ENCODE measurements around the gene SYCP2.
A peak's percentile ranks its signal among the peaks of the same experiment; 100 is the strongest.
"Not testable (repeated sequence)": the region's sequence is repeated elsewhere in the genome, so short reads cannot be mapped to it uniquely, and the experiment has no call there.

SYCP2 gene

DNA sequence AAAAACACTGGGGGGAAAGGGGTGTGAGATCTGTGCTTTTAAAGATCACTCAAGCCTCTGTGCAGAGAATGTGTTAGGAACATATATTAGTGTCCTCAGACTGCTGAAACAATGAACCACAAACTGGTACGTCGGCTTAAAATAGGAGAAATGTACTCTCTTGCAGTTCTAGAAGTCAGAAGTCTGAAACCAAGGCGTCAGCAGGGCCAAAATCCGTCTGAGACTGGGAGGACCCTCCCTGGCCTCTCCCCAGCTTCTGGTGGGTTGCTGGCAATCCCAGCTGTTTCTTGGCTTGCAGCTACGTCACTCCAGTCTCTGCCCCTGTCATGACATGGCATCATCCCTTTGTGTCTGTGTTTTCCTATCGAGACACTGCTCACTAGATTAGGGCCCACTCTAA lies 28.7 kb upstream of the SYCP2 start:
- no peak overlapping the region for H3K27ac ChIP-seq
- TF ChIP-seq ZFX (IDR thresholded peaks at IDR 0.05), result no peak
- TF ChIP-seq, protein P1, sequence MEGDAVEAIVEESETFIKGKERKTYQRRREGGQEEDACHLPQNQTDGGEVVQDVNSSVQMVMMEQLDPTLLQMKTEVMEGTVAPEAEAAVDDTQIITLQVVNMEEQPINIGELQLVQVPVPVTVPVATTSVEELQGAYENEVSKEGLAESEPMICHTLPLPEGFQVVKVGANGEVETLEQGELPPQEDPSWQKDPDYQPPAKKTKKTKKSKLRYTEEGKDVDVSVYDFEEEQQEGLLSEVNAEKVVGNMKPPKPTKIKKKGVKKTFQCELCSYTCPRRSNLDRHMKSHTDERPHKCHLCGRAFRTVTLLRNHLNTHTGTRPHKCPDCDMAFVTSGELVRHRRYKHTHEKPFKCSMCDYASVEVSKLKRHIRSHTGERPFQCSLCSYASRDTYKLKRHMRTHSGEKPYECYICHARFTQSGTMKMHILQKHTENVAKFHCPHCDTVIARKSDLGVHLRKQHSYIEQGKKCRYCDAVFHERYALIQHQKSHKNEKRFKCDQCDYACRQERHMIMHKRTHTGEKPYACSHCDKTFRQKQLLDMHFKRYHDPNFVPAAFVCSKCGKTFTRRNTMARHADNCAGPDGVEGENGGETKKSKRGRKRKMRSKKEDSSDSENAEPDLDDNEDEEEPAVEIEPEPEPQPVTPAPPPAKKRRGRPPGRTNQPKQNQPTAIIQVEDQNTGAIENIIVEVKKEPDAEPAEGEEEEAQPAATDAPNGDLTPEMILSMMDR (conservative IDR thresholded peaks at IDR 0.05), result no peak

DNA sequence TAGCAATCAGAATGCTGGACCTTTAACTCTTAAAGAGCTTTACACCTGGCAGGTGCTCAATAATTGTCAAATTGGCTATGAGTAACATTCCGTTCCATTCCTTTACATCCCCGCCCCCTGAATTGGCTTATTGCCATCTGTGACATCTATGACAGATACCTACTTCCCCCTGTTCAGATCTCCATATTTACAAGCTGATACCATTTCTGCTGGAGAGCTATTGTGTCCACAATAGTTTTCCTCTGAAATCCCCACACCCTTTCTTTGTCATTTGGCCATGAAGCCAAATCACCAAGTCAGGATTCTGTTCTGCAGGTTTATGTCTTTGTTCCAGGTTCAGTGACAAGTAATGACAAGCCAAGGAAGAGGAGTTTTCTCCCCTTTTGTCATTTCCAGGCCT lies 28.0 kb upstream of the SYCP2 start:
- no peak overlapping the region for H3K27ac ChIP-seq
- TF ChIP-seq, protein P1 (conservative IDR thresholded peaks at IDR 0.05), result no peak
- no peak for TF ChIP-seq ZFX (IDR thresholded peaks at IDR 0.05)

DNA sequence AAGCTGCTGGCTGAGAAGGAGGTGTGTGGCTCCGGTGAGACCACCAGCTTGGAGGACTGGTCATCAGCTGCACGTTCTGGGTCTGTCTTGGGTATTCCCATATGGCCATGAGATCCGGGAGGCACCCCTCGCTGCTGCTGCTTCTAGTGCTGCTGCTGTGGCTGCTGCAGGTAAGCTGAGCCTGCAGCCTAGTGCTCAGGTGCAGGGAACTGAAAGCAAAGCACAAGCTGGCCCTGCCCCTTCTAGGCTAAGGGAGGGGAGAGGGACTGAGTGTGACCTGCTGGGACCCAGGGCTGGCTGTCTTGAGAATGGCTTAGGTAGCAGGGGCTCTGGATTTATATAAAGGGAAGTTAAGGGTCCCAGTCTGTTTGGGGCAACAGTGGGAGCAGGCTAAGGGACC lies 25.2 kb upstream of the SYCP2 start:
- H3K27ac ChIP-seq, result peak overlapping the region; percentile 63
- no peak for TF ChIP-seq ZFX (IDR thresholded peaks at IDR 0.05)
- TF ChIP-seq, protein P1 (conservative IDR thresholded peaks at IDR 0.05), result no peak

DNA sequence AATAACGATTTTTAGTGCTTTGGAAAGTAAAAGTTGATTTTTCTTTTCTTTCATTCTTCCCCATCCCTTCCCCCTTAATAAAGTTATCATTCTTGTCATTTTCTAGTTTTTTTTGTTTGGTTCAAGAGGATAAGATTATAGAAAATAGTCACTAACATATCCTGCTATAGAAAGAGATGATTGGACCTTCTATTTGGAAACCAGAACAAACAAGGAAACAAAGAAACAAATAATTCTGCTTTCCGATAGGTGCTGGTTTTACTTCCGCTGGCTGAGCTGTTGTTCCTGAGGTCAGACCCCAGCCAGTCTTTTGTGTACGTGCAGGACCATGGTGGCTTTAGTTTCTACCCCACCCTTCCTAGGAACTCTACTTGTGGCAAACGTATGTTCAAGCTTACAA lies 24.7 kb upstream of the SYCP2 start, which contains the start of gene CDH26:
Gene CDH26, plus strand, starts transcription at position 301 of the 400 bp plus-strand sequence. CDS start 304 bp downstream, outside the sequence.
- no peak for TF ChIP-seq ZFX (IDR thresholded peaks at IDR 0.05)
- TF ChIP-seq, protein P1 (conservative IDR thresholded peaks at IDR 0.05), result no peak
- H3K27ac ChIP-seq, result peak within 1 kb of the TSS; percentile 63

DNA sequence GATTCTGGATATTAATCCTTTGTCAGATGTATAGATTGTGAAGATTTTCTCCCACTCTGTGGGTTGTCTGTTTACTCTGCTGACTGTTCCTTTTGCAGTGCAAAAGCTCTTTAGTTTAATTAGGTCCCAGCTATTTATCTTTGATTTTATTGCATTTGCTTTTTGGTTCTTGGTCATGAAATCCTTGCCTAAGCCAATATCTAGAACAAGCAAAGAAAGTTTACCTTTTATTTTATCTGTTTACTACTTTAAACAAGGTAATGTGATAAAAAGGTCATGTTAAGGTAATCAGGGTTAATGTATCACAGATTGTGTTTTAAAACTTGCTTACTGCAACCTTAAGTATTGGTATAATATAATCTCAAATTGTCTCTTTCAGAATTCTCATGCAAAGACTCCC lies 24.1 kb upstream of the SYCP2 start:
- not testable (repeated sequence) for H3K27ac ChIP-seq

DNA sequence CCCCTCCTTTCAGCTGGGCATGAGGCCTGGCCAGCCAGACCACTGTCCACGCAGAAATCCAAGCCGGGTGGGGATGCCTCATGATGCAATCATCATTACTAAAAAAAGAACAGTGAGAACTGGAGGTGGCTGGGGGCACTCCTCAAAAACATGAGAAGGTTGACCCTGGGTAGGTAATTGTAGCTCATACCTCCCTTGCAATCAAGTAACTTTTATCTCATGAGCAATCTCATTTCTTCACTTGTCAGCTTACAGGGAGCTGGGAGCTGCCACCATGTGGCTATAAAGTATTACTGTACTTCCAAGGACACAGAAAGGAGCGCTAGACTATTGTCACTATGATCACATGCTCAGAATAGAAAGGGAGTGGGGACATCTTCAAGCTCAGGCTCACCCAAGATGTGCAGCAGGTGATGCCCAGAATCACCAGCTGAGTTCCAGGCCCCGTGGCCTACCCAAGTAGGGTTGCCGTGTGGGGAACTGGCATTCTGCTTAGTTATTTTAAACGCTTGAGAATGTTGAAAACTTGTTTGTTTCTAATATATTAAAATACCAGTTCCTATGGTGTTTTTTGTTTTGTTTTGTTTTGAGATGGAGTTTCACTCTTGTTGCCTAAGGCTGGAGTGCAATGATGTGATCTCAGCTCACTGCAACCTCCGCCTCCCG lies 21.8 kb upstream of the SYCP2 start:
- no peak overlapping the region for H3K27ac ChIP-seq
- TF ChIP-seq ZFX (IDR thresholded peaks at IDR 0.05), result no peak
- TF ChIP-seq, protein P1 (conservative IDR thresholded peaks at IDR 0.05), result peak; percentile 81

DNA sequence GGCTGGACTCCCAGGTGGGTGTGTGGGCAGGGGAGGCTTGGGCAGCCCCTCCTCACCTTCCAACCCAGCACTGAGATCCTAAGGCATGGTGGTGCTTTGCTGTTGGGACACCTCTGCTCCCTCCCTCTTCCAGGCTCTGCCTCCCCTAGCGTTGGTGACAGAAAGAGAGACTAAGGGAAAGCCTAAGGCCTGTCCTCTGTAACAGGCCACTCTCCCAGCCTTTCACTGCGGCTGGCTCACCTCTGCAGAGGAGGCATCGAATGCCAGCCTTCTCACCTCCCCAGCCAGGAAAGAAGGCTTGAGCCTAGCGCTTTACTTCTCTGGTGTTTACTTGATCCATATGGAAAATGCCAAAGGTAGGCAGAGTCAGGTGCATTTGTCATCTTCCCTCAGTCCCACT lies 21.3 kb upstream of the SYCP2 start:
- TF ChIP-seq, protein P1 (conservative IDR thresholded peaks at IDR 0.05), result no peak
- TF ChIP-seq ZFX (IDR thresholded peaks at IDR 0.05), result no peak
- no peak overlapping the region for H3K27ac ChIP-seq

DNA sequence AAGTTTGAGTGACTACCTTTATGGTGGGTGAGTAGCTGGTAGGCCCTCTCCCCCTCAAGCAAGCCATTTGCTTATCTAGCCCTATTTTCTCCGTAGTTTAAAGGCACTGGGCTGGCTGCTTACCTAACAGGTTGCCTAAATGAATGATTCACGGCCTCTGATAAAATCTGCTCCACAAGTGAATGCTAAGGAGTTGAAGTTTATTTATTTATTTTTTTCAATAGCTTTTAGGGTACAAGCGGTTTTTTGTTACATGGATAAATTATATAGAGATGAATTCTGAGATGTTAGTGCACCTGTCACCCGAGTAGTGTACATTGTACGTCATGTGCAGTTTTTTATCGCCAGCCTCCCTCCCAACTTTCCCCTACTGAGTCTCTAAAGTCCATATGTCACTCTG lies 16.5 kb upstream of the SYCP2 start:
- TF ChIP-seq, protein P1 (conservative IDR thresholded peaks at IDR 0.05), result no peak
- TF ChIP-seq ZFX (IDR thresholded peaks at IDR 0.05), result no peak

More for the DNA sequence above, 16.5 kb upstream of the SYCP2 start:
- no peak overlapping the region for H3K27ac ChIP-seq

Data from C4-2B (cell line).